Uterus (tissue), 4 donors: ENCODE results near the gene COL6A3. TPM values are rescaled to one million over a fixed set of nuclear protein-coding genes. Genes with fewer than 3 reads are reported as not detected.
A peak's percentile ranks its signal among the peaks of the same experiment; 100 is the strongest.

Source experiments
- DNase-seq, 2 donors: peaks; one replicate each; pipeline ENCODE4 v3.0.0-alpha.2; 2019 to 2020
- H3K27ac ChIP-seq, 2 donors: fragments of 200-600 bp; sonication (generic); 1 replicate in 1 of 2; 2 replicates in 1 of 2; pipeline ENCODE4 v1.5.1; 2016 to 2018
- H3K27me3 ChIP-seq, 2 donors: fragments of 200-600 bp; sonication (generic); one replicate each; pipeline ENCODE4 v1.5.1; 2018 to 2019; ENCODE audit warnings: control low read depth in 1 of 2
- H3K36me3 ChIP-seq, 2 donors: fragments of 200-600 bp; sonication (generic); one replicate each; pipeline ENCODE4 v1.5.1; 2019; ENCODE audit warnings: control low read depth in 1 of 2
- H3K4me1 ChIP-seq, 2 donors: fragments of 200-600 bp; sonication (generic); one replicate each; pipeline ENCODE4 v1.5.1; 2018 to 2019; ENCODE audit warnings: control low read depth in 1 of 2
- H3K4me3 ChIP-seq, 2 donors: fragments of 200-600 bp; sonication (generic); 1 replicate in 1 of 2; 2 replicates in 1 of 2; pipeline ENCODE4 v1.5.1; 2018 to 2019; ENCODE audit warnings: mild to moderate bottlenecking in 1 of 2
- H3K9me3 ChIP-seq, 2 donors: fragments of 200-600 bp; sonication (generic); one replicate each; pipeline ENCODE4 v1.5.1; 2019; ENCODE audit warnings: control low read depth in 1 of 2
- CTCF ChIP-seq, 4 experiments: fragments of 200-600 bp in 2 of 4; fragments of 450-650 bp in 2 of 4; sonication (generic) in 2 of 4; IDR thresholded peaks; one replicate each; pipeline ENCODE4 v1.5.1; 2016 to 2019; ENCODE audit warnings: antibody characterized with exemption in 4 of 4, mild to moderate bottlenecking in 2 of 4, moderate library complexity in 1 of 4
- POLR2A ChIP-seq, 2 donors: fragments of 450-650 bp; IDR thresholded peaks; one replicate each; pipeline ENCODE4 v1.6.1; 2016; ENCODE audit warnings: antibody characterized with exemption in 2 of 2, mild to moderate bottlenecking in 1 of 2, moderate library complexity in 1 of 2
- intact Hi-C: fragments of 100-400 bp; cut with DNase I; formaldehyde crosslinking; loops from one replicate; pipeline ENCODE4 v1.15.1; 2023; ENCODE audit warnings: low total_unique reads
- total RNA-seq, 4 donors: library from RNA; depleted of rRNA in 3 of 4; stranded (reverse); fragments of >200 nt in 3 of 4; gene quantifications; one replicate each; pipeline versions ENCODE4 v1.1.0 to v1.2.4, GENCODE V29; 2014 to 2023
- donor health status: DM: yes; HTN: yes; CAD: no.

The COL6A3 gene
- total RNA-seq, 4 donors from 2014 or later, result 164 to 1,719 (median 447) TPM

- H3K36me3 ChIP-seq, result no peaks in the 10 kb centered on the region
- H3K4me1 ChIP-seq, result peaks cover 0 to 3% of the 10 kb centered on the region in 2 donors
- no peak for DNase-seq
- no peaks in the 10 kb centered on the region for H3K27me3 ChIP-seq
- H3K4me3 ChIP-seq, result no peak overlapping the region
- H3K9me3 ChIP-seq, result no peaks in the 10 kb centered on the region
- peak overlapping the region in 1 of 2 donors; percentile 90 for H3K27ac ChIP-seq
- TF ChIP-seq CTCF (IDR thresholded peaks at IDR 0.05) (no peak), POLR2A (IDR thresholded peaks at IDR 0.05) (no peak)
- intact Hi-C loops, result no loop called here
Measured at GRCh38 chr2:237276716-237277490, 137.1 kb downstream of the COL6A3 start.

Other genes starting within 250 kb of the COL6A3 start
- 10 to 100 TPM in 2 of 4 donors, 1 to 10 TPM in 2; 1.2 to 16.5 (median 8.9) TPM for gene MLPH, start 73.1 kb upstream of the COL6A3 start, total RNA-seq
- gene PRLH, start 152.4 kb upstream of the COL6A3 start, total RNA-seq, result not detected
- gene RAB17, start 176.6 kb upstream of the COL6A3 start, total RNA-seq, result 1 to 10 TPM in 3 of 4 donors, under 1 TPM in 1; 0.26 to 4.6 (median 4.0) TPM
- 100 to 1,000 TPM in 2 of 4 donors, 10 to 100 TPM in 2; 62.8 to 199 (median 121) TPM for gene LRRFIP1, start 213.4 kb upstream of the COL6A3 start, total RNA-seq